ENCODE measurements around the gene RUFY3.
"Not testable (repeated sequence)": the region's sequence is repeated elsewhere in the genome, so short reads cannot be mapped to it uniquely, and the experiment has no call there.

The RUFY3 gene

DNA sequence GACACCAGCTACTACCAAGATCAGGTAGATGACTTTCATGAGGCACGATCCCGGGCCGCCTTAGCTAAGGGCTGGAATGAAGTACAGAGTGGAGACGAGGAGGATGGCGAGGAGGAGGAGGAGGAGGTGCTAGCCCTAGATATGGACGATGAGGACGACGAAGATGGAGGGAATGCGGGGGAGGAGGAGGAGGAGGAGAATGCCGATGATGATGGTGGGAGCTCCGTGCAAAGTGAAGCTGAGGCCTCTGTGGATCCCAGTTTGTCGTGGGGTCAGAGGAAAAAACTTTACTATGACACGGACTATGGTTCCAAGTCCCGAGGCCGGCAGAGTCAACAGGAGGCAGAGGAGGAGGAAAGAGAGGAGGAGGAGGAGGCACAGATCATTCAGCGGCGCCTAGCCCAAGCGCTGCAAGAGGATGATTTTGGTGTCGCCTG, 33.0 kb upstream of the RUFY3 start:
- POLR2A ChIA-PET, result interaction anchor here (1.0 to 1.2 kb wide), 3 partner anchors 16 to 33 kb away, joined by 3 to 11 read pairs (median 3); partner anchors contain the start of gene RUFY3
- TF ChIP-seq HDGF (IDR thresholded peaks at IDR 0.05; ENCODE audit: borderline replicate concordance) (no peak), SUZ12 (IDR thresholded peaks at IDR 0.05) (no peak), ELF4 (IDR thresholded peaks at IDR 0.05) (no peak), BHLHE40 (IDR thresholded peaks at IDR 0.05; ENCODE audit: borderline replicate concordance) (no peak), ARNT (IDR thresholded peaks at IDR 0.05) (no peak), PKNOX1 (IDR thresholded peaks at IDR 0.05) (no peak), FOXM1 (IDR thresholded peaks at IDR 0.05; ENCODE audit: borderline replicate concordance) (no peak), L3MBTL2 (conservative IDR thresholded peaks at IDR 0.05) (no peak), ZNF384 (IDR thresholded peaks at IDR 0.05) (no peak), FOXA1 (IDR thresholded peaks at IDR 0.05) (no peak), FOXK2 (IDR thresholded peaks at IDR 0.05) (no peak), CTBP1 (IDR thresholded peaks at IDR 0.05; ENCODE audit: borderline replicate concordance) (no peak), SP1 (IDR thresholded peaks at IDR 0.05) (no peak), LEF1 (IDR thresholded peaks at IDR 0.05; ENCODE audit: borderline replicate concordance) (no peak), TARDBP (IDR thresholded peaks at IDR 0.05) (no peak)
- no peak for DNase-seq (ENCODE audit: extremely low spot score)
- CTCF ChIA-PET, result interaction anchor here (0.6 kb wide), 1 partner anchor 65 kb away, joined by 6 read pairs; no protein-coding TSS in a partner anchor

- POLR2A ChIA-PET, result interaction anchor here (0.8 kb wide), 1 partner anchor 13 kb away, joined by 3 read pairs; no protein-coding TSS in a partner anchor
- CTCF ChIA-PET, result interaction anchor here (0.6 kb wide), 1 partner anchor 35 kb away, joined by 6 read pairs; no protein-coding TSS in a partner anchor
- DNase-seq (ENCODE audit: extremely low spot score), result no peak
- TF ChIP-seq ARNT (IDR thresholded peaks at IDR 0.05) (no peak), FOXM1 (IDR thresholded peaks at IDR 0.05; ENCODE audit: borderline replicate concordance) (no peak), NFRKB (IDR thresholded peaks at IDR 0.05) (no peak), SUZ12 (IDR thresholded peaks at IDR 0.05) (no peak), BHLHE40 (IDR thresholded peaks at IDR 0.05; ENCODE audit: borderline replicate concordance) (no peak), LEF1 (IDR thresholded peaks at IDR 0.05; ENCODE audit: borderline replicate concordance) (no peak), FOXA1 (IDR thresholded peaks at IDR 0.05) (no peak), HDGF (IDR thresholded peaks at IDR 0.05; ENCODE audit: borderline replicate concordance) (no peak), CTBP1 (IDR thresholded peaks at IDR 0.05; ENCODE audit: borderline replicate concordance) (no peak), L3MBTL2 (conservative IDR thresholded peaks at IDR 0.05) (no peak), ELF4 (IDR thresholded peaks at IDR 0.05) (no peak), FOXK2 (IDR thresholded peaks at IDR 0.05) (no peak), SP1 (IDR thresholded peaks at IDR 0.05) (no peak), ZNF384 (IDR thresholded peaks at IDR 0.05) (no peak)
These were observed 30.1 kb upstream of the RUFY3 start for GRCh38 chr4:70691661-70692060.

DNA sequence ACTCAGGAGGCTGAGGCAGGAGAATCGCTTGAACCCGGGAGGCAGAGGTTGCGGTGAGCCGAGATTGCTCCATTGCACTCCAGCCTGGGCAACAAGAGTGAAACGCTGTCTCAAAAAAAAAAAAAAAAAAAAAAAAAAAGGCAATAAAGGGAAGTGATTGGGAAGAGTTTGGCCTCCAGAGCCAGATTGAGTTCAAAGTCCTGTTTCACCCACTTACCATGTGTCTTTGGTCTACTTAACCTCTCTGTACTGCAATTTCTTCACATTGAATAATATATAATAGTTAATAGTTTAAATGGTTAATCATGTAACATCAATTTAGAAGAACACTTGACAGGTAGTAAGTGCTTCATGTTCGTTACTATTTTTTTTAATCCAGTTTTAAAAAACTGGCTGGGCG, 27.1 kb upstream of the RUFY3 start:
- POLR2A ChIA-PET; CTCF ChIA-PET; DNase-seq (ENCODE audit: extremely low spot score): not testable (repeated sequence)

DNA sequence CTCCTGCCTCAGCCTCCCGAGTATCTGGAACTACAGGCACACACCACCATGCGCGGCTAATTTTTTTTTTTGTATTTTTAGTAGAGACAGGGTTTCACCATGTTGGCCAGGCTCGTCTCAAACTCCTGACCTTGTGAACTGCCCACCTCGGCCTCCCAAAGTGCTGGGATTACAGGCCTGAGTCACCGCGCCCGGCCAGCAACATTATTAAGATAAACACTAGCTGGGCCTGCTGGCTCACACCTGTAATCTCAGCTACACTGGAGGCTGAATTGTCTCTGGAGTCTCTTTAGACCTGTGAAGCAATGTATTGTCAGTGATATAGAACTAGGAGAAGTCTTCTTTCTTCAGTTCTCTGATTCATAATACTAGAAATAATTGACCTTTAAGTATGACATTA, 23.3 kb upstream of the RUFY3 start:
- POLR2A ChIA-PET; DNase-seq (ENCODE audit: extremely low spot score); CTCF ChIA-PET: not testable (repeated sequence)

DNA sequence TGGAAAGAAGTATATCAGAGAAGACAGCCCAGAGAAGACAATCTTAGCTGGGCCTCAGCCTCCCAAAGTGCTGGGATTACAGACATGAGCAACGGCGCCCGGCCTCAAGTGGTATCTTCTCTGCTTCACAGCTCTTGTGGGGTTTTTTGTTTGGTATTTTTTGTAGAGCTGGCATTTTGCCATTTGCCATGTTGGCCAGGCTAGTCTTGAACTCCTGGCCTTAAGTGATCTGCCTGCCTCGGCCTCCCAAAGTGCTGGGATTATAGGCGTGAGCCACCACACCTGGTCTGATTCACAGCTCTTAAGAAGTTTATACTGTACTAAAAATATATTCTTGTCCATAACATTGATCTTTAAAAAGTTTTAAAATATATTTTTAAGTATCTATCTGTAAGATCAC, 21.1 kb upstream of the RUFY3 start:
- no peak for DNase-seq (ENCODE audit: extremely low spot score)
- POLR2A ChIA-PET, result interaction anchor here (1.5 kb wide), 1 partner anchor 201 kb away, joined by 4 read pairs; the partner anchor contains the start of gene MOB1B
- TF ChIP-seq FOXM1 (IDR thresholded peaks at IDR 0.05; ENCODE audit: borderline replicate concordance) (no peak), ARNT (IDR thresholded peaks at IDR 0.05) (no peak)
- CTCF ChIA-PET, result no interaction called here

GRCh38 chr4:70701271-70701670, 20.5 kb upstream of the RUFY3 start:
- DNase-seq (ENCODE audit: extremely low spot score), result no peak
- ChIA-PET POLR2A (interaction anchor here (1.5 kb wide), 1 partner anchor 201 kb away, joined by 4 read pairs; the partner anchor contains the start of gene MOB1B), CTCF (no interaction called here)
- no peak for TF ChIP-seq TARDBP (IDR thresholded peaks at IDR 0.05)
- TF ChIP-seq SP1 (IDR thresholded peaks at IDR 0.05), result no peak
- TF ChIP-seq FOXM1 (IDR thresholded peaks at IDR 0.05; ENCODE audit: borderline replicate concordance), result no peak
- no peak for TF ChIP-seq FOXA1 (IDR thresholded peaks at IDR 0.05)
- TF ChIP-seq SUZ12 (IDR thresholded peaks at IDR 0.05), result no peak
- TF ChIP-seq CTBP1 (IDR thresholded peaks at IDR 0.05; ENCODE audit: borderline replicate concordance), result no peak
- TF ChIP-seq HDGF (IDR thresholded peaks at IDR 0.05; ENCODE audit: borderline replicate concordance), result no peak
- TF ChIP-seq PKNOX1 (IDR thresholded peaks at IDR 0.05), result no peak
- no peak for TF ChIP-seq L3MBTL2 (conservative IDR thresholded peaks at IDR 0.05)
- TF ChIP-seq ARNT (IDR thresholded peaks at IDR 0.05), result no peak
- no peak for TF ChIP-seq LEF1 (IDR thresholded peaks at IDR 0.05; ENCODE audit: borderline replicate concordance)
- TF ChIP-seq BHLHE40 (IDR thresholded peaks at IDR 0.05; ENCODE audit: borderline replicate concordance), result no peak
- TF ChIP-seq ELF4 (IDR thresholded peaks at IDR 0.05), result no peak
- no peak for TF ChIP-seq FOXK2 (IDR thresholded peaks at IDR 0.05)
- TF ChIP-seq ZNF384 (IDR thresholded peaks at IDR 0.05), result no peak
- no peak for TF ChIP-seq NFRKB (IDR thresholded peaks at IDR 0.05)

- POLR2A ChIA-PET; CTCF ChIA-PET; DNase-seq (ENCODE audit: extremely low spot score): not testable (repeated sequence)
- peak; percentile 76 for TF ChIP-seq PKNOX1 (IDR thresholded peaks at IDR 0.05)
These were observed 19.2 kb upstream of the RUFY3 start for GRCh38 chr4:70702592-70702991.

All from HEK293T (cell line).